Calu3 (cell line): ENCODE measurements around the gene PDE1A. TPM values are rescaled to one million over a fixed set of nuclear protein-coding genes. Genes with fewer than 3 reads are reported as not detected.

Experiments used
- BruUV-seq: library from RNA; stranded (reverse); fragments of 400-500 nt; replicated peaks from 2 replicates; lab custom pipeline; 2021; lab: Mats Ljungman, UMichigan
- CTCF ChIA-PET: fragments of 300-600 bp; sonication (Branson Sonifier 250); formaldehyde crosslinking; loops from one replicate; lab custom pipeline; 2022; ENCODE audit warnings: antibody characterized with exemption; lab: Charles Lee
- DNase-seq: peaks from one replicate; pipeline ENCODE4 v3.0.0; 2022
- H3K27ac Mint-ChIP-seq: one replicate; pipeline ENCODE4 v1.8.0; 2022; ENCODE audit warnings: mixed read lengths; ENCODE audit not compliant: unreplicated experiment
- H3K27me3 Mint-ChIP-seq: one replicate; pipeline ENCODE4 v1.8.0; 2022; ENCODE audit warnings: mixed read lengths; ENCODE audit not compliant: unreplicated experiment
- H3K36me3 Mint-ChIP-seq: one replicate; pipeline ENCODE4 v1.8.0; 2022; ENCODE audit warnings: mild to moderate bottlenecking, moderate library complexity, mixed read lengths; ENCODE audit not compliant: insufficient read depth, unreplicated experiment
- H3K4me1 Mint-ChIP-seq: one replicate; pipeline ENCODE4 v1.8.0; 2022; ENCODE audit warnings: mild to moderate bottlenecking, low read depth, mixed read lengths; ENCODE audit not compliant: unreplicated experiment
- H3K4me3 Mint-ChIP-seq: one replicate; pipeline ENCODE4 v1.8.0; 2022; ENCODE audit warnings: mild to moderate bottlenecking, low read depth, moderate library complexity, mixed read lengths; ENCODE audit not compliant: unreplicated experiment
- H3K9me3 Mint-ChIP-seq: one replicate; pipeline ENCODE4 v1.8.0; 2022; ENCODE audit warnings: low read depth, mixed read lengths; ENCODE audit not compliant: unreplicated experiment
- CTCF ChIP-seq: fragments of 200-600 bp; IDR thresholded peaks from one replicate; pipeline ENCODE4 v1.8.0; 2022; ENCODE audit warnings: antibody characterized with exemption; ENCODE audit not compliant: unreplicated experiment
- intact Hi-C: fragments of 100-400 bp; cut with micrococcal nuclease; formaldehyde crosslinking; loops from one replicate; pipeline ENCODE4 v1.10.0; 2022; ENCODE audit not compliant: unreplicated experiment
- total RNA-seq: library from RNA; stranded (reverse); gene quantifications from 2 replicates; pipeline ENCODE4 v1.2.3, GENCODE V29; 2022

PDE1A gene
- total RNA-seq, 1 experiment from 2014 or later, result 0.26 TPM

GRCh38 chr2:182179176-182179575 is 247.7 kb downstream of the PDE1A start:
- TF ChIP-seq CTCF, result no peak
- Mint-ChIP-seq H3K27me3 (no peaks in the 10 kb centered on the region), H3K27ac (no peak overlapping the region), H3K4me3 (no peak overlapping the region), H3K9me3 (peaks cover 9% of the 10 kb centered on the region), H3K4me1 (no peaks in the 10 kb centered on the region), H3K36me3 (no peaks in the 10 kb centered on the region)
- intact Hi-C loops, result no loop called here
- DNase-seq, result no peak
- BruUV-seq, result no TSS peak
- CTCF ChIA-PET, result no interaction called here

- BruUV-seq, result no TSS peak
- no peak for TF ChIP-seq CTCF
- Mint-ChIP-seq H3K4me1 (no peaks in the 10 kb centered on the region), H3K36me3 (no peaks in the 10 kb centered on the region), H3K9me3 (no peaks in the 10 kb centered on the region), H3K4me3 (no peak overlapping the region), H3K27me3 (no peaks in the 10 kb centered on the region), H3K27ac (no peak overlapping the region)
- intact Hi-C loops, result no loop called here
- DNase-seq, result no peak
- CTCF ChIA-PET, result no interaction called here
Observed at GRCh38 chr2:182173944-182174622, 252.8 kb downstream of the PDE1A start.

GRCh38 chr2:182170341-182170740 is 256.5 kb downstream of the PDE1A start:
- Mint-ChIP-seq H3K4me1 (no peaks in the 10 kb centered on the region), H3K27ac (no peak overlapping the region), H3K36me3 (no peaks in the 10 kb centered on the region), H3K9me3 (no peaks in the 10 kb centered on the region), H3K27me3 (no peaks in the 10 kb centered on the region), H3K4me3 (no peak overlapping the region)
- no peak for TF ChIP-seq CTCF
- BruUV-seq, result no TSS peak
- intact Hi-C loops, result no loop called here
- no peak for DNase-seq
- CTCF ChIA-PET, result interaction anchor here (0.8 kb wide), 1 partner anchor 22 kb away, joined by 3 read pairs; no protein-coding TSS in a partner anchor

GRCh38 chr2:182167882-182168281 is 259.0 kb downstream of the PDE1A start:
- CTCF ChIA-PET, result no interaction called here
- intact Hi-C loops, result no loop called here
- no peak for DNase-seq
- Mint-ChIP-seq H3K4me1 (no peaks in the 10 kb centered on the region), H3K27me3 (no peaks in the 10 kb centered on the region), H3K27ac (no peak overlapping the region), H3K4me3 (no peak overlapping the region), H3K9me3 (no peaks in the 10 kb centered on the region), H3K36me3 (no peaks in the 10 kb centered on the region)
- no peak for TF ChIP-seq CTCF
- BruUV-seq, result no TSS peak
